ENCODE data around the gene TMPRSS7.

The TMPRSS7 gene, protein sequence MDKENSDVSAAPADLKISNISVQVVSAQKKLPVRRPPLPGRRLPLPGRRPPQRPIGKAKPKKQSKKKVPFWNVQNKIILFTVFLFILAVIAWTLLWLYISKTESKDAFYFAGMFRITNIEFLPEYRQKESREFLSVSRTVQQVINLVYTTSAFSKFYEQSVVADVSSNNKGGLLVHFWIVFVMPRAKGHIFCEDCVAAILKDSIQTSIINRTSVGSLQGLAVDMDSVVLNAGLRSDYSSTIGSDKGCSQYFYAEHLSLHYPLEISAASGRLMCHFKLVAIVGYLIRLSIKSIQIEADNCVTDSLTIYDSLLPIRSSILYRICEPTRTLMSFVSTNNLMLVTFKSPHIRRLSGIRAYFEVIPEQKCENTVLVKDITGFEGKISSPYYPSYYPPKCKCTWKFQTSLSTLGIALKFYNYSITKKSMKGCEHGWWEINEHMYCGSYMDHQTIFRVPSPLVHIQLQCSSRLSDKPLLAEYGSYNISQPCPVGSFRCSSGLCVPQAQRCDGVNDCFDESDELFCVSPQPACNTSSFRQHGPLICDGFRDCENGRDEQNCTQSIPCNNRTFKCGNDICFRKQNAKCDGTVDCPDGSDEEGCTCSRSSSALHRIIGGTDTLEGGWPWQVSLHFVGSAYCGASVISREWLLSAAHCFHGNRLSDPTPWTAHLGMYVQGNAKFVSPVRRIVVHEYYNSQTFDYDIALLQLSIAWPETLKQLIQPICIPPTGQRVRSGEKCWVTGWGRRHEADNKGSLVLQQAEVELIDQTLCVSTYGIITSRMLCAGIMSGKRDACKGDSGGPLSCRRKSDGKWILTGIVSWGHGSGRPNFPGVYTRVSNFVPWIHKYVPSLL

DNA sequence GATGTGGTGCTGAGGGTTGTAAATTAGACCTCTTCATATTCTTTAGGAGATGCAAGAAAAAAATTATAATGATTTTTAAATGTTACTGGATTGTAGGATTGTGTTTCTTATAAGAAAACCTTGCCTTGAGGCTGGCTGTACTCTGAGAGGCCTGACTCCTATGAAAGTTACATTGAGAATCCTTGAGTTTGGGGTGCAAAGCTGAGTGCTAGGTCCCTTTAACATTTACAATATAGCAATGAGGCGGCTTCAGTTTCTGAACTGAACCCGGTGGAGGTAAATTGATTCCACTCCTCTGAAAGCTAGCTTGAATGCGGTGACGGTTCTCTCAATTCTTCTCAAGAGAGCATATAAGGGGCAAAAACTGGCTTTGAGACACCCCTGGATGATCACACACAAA lies at the start of gene TMPRSS7:
TMPRSS7 (plus strand) TSS at position 301 of the 400 bp plus-strand sequence. CDS start 110 bp downstream, outside the sequence.
- H3K27ac ChIP-seq: no peak within 1 kb of the TSS
- H3K4me3 ChIP-seq: no peak within 1 kb of the TSS

DNA sequence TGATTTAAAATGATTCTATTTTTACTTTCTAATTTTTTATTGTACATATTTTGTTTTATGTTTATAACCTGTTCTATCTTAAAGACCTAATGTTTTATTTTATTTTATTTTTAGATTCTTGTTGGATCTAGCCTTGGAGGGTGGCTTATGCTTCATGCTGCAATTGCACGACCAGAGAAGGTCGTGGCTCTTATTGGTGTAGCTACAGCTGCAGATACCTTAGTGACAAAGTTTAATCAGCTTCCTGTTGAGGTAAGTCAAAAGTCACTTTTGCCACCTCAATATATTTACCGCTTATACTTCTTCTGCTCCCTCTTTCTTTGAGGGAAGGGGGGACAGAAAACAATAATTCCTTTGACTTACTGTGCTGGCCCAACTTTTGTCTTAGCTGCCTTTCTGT lies 47.7 kb upstream of the TMPRSS7 start:
- no peak overlapping the region for H3K4me3 ChIP-seq
- no peak overlapping the region for H3K27ac ChIP-seq

DNA sequence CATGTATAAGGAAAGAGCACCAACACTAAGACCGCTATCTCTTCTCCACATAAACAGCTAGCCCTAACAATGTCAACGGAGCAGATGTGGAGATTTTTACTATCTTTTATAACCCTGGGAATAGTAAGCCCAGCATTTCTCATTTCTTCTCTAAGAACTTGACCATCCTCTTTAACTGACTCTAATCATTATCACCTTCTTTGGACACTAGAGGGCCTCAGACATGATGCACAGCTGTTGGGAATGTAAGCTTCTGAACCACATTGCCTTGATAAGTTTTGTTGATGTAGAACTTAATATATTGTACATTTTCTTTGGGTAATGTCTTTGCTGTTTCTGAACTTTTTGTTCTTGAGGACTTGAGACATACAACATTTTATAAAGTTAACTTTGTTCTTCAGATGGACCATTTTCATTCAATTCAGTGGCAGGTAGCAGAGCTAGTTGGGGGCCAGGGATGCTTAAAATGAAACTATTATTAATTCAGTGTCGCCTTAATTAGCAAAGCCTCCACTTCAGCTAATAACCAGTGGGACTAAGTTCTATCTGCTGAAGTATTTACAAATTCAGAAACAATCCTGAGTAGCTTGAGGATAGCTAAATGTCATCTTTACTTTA lies 45.4 kb upstream of the TMPRSS7 start:
- Histone ChIP-seq H3K4me3 (no peak overlapping the region), H3K27ac (no peak overlapping the region)

DNA sequence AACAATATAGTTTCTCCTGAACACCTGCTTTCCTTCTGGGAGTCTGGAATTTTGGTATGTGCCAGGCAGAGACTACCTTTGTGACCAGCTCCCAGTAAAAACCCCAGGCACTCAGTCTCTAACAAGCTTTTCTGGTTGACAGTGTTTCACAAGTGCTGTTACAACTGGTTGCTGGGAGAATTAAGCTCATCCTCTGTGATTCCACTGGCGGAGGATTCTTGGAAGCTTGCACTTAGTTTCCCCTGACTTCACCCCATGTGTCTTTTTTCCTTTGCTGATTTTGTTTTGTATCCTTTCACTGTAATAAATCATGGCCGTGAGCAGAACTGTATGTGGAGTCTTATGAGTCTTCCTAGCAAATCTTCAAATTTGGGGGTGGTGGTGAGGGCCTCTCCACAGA lies 41.5 kb upstream of the TMPRSS7 start:
- Histone ChIP-seq H3K4me3 (no peak overlapping the region), H3K27ac (no peak overlapping the region)

DNA sequence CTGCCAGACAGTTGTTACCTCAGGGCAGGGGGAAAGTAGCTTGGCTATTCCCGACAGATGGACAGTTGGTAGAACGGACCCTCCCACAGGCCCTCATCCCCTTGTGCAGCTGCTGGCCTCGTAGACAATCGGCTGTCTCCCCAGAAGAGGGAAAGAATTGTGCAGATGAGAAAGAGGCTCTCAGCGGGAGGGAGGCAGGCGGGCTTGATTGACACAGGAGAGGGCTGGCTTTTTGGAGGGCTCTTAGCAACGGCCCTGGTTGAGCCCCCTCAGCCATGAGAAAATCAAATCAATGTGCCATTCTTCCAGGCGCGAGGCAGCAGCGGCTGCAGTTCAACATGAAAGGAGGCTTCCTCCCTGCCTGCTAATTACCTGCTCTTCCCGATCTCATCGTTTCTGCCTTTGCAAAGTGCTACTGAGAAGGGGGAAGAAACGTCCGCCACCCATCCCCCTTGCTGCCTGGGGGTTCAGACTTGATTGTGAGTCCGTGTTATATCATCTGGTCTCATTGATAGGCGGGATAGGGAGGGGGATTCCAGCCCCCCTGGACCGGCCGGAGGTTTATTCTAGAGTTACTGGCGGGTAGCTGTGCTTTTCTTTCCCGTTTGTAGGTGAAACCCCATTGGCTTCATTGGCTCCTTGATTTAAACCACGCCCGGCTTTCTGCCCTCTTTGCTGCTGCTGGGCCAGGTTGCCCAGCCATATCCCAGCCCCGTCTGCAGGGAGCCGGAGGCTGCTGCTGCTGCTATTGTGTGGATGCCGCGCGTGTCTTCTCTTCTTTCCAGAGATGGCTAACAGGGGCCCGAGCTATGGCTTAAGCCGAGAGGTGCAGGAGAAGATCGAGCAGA lies 35.7 kb upstream of the TMPRSS7 start, which contains the start of gene TAGLN3:
TAGLN3 (plus strand) TSS at position 287 of the 848 bp plus-strand sequence; CDS start at position 788, 501 bp downstream.
- Histone ChIP-seq H3K27ac (no peak within 1 kb of the TSS), H3K4me3 (peak within 1 kb of the TSS; percentile 15 to 34 (median 21))

DNA sequence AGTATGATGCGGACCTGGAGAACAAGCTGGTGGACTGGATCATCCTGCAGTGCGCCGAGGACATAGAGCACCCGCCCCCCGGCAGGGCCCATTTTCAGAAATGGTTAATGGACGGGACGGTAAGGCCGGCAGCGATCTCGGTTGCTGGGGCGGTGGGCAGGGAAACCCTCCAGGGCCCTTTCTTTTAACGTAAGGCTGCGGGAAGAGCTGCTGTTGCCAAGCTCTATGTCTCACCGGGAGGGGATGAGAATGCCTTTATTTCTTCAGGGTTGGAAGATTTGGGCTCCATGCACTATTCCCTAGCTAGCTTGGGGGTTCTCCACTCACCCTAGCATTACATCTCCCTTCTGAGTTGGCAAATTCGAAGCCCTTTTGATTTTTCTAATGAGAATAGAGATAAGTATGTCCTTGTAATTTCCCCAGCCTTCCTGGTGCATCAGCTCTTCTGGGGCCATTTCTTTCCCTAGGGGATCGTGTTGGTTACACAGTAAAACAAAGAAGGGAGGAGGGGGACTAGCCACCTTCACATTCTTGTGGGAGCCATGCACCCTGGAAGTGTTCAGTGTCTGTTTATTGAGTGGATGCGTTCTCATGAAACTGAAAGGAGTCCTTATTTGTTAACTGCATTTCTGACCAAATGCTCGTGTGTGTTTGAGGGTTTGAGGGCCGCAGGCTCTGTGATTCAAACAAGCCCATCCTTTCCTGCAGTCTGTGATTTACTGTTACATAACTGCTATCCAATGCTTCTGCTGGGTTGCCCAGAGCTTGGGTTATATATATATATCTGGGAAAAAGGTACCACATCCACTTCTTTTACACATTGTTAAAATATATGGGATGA lies 34.8 kb upstream of the TMPRSS7 start:
- H3K27ac ChIP-seq: no peak overlapping the region
- H3K4me3 ChIP-seq: peak overlapping the region; percentile 15 to 34 (median 21)

DNA sequence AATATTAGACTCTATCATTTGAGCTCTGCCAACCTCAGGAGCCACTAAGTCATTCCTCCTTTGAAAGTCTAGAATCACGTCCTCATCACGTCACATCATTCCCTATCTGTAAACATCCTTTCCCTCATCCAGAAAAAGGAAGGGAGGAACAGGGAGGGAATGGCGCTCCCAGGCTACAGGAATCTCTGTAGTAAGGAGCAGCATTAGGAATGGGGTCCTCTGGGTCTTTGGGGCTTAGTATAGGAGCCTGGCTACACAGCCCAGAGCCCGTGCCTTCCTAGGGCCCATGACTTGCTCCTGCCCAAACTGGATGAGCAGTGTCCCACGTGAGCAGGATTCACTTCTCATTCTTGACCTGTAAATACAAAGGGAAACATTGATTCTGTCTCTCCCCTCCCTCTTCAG lies 34.2 kb upstream of the TMPRSS7 start:
- H3K27ac ChIP-seq: no peak overlapping the region
- H3K4me3 ChIP-seq: no peak overlapping the region

DNA sequence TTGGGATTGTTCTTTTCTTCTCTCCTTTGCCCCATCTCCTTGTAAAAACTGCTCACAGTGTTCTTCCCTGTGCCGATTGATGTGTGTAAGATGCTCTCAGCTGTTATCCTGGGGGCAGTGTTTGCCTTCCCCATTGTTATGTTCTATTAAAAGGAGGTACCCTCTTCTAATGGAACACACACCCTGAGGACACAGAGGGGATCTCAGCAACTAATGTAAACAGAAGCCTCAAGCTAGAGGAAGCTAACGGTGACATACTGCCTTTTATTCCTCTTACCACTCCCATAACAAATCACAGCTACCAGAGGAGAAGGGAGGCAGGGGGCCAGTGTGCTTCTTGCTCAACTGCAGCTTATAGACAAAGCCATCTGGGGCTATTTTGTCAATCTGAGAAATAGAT lies 33.6 kb upstream of the TMPRSS7 start:
- H3K27ac ChIP-seq: no peak overlapping the region
- H3K4me3 ChIP-seq: no peak overlapping the region

DNA sequence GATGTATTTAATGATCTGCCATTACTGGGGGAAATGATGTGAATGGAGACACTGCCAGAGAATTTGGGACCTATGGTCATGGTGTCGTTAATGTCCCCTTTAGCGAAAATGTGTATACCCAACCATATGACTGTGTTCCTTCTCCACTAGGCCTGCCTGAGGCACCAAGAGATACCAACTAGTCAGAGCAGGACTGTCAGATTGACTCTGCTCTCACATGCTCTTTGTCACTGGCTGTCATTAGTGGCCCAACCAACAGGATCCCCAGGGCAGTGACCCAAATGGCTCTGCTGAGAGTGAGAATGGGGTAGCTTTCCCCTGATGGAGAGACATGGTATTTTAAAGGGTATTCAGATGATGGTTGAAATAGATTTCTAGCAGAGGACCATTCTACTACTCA lies 33.0 kb upstream of the TMPRSS7 start:
- H3K4me3 ChIP-seq: no peak overlapping the region
- H3K27ac ChIP-seq: no peak overlapping the region

DNA sequence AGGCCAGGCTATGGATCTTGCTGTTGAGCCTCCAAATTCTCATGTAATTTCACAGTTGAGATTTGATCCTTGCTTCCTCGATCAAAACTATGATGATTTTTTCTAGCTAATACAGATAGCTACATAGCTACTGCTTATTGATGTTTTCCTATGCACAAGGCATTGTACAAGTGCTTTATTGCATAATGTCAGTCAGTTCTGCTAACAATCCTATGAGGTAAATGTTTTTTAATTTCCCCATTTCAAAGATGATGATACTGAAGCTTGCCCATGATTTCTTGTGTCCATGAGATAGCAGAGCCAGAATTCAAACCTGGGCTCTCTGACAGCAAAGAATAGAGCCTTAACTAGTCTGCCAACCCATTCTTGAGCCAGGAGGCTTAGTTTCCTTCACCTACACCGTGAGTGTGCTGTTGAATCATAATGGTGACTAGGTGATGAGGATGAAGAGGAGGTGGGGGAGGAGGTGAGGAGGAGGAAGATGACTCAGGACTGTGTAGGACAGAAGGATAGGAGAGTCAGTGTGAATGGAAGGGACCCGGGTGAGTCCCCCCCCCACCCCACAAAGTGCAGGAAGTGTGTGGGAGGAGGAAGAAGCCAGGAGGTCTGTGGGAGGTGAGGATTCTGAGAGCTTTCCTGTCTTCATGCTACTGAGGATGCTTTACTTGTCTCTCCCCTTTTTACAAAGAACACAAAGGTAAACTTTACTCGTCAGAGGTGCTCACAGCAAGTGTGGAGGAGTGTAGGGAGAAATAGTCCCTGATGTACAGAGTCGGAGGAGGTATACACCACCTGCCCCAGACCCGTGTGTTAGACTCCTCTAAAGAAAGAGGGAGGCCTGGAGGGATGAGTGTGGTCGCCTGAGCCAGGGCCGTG lies 32.2 kb upstream of the TMPRSS7 start:
- Histone ChIP-seq H3K4me3 (no peak overlapping the region), H3K27ac (no peak overlapping the region)

DNA sequence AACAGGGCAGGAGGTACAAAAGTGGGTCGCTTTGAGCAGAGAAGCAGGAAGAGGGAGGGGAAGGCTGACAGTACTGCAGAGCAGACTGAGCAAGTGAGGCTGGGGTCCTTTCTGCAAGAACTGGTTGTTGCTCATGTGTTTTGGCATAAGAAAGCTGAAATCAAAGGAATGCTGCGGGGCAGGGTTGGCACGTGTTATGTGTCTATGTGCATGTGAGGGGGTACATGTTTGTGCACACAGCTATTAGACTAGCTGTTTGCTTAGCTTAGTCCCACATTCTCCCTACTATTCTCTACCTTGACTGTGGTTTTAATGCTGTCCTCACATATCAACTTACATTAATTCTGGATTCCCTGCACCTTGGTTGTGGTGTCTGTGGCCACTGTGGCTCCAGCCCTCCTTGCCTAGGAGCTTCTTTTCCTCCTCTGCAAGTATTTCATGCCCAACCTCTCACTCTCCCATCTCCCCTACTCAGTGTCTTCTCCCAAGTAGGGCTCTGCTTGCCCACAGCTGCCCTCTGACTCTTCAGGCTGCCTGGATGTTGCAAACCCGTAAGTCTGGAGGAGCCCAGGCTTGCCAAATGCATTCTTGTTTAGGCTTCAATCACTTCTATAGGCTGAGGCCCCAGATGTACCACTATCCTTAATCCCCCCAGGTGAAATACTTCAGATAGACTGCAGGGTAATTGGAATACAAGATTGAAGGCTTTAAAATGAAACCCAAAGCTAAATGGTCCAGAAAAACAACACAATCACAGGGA lies 31.0 kb upstream of the TMPRSS7 start:
- Histone ChIP-seq H3K27ac (peak overlapping the region in 1 of 21 experiments; percentile 26), H3K4me3 (no peak overlapping the region)

DNA sequence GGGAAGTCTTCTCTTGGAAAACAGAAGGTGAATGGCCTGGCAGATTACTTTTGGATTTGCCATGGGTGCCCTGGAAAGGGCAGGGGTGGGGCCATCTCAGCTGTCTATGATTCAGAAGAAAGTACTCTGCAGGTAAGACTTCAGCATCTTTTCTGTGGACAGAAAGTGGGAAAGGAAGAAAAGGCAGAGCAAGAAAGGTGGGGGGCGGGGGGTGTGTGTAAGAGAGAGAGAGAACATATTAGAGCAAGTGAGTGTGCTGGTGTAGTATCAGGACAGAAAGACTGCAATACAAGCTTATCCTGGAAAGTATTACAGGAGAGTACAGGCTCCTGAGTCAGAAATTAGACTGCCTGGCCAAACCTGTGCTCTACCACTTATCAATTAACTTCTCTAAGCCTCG lies 30.3 kb upstream of the TMPRSS7 start:
- peak overlapping the region in 1 of 21 experiments; percentile 26 for H3K27ac ChIP-seq
- no peak overlapping the region for H3K4me3 ChIP-seq

DNA sequence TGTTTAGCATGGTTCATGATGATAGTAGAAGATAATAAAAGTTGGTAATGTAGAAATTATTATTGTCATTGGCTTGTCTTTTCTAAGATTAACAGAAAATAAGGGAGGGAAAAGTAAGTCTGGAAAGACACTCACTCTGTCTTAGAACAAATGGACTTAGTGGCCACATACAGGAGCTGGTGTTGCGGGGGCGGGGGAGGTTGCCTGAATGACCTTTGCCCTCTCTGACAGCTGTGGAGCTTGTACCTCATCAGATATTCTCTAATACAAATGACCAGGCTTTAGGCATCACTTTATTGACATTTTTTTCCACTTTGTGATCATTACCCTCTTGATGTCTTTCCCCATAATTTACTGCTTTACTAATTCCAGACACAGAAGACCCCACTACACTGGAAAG lies 29.9 kb upstream of the TMPRSS7 start:
- Histone ChIP-seq H3K27ac (no peak overlapping the region), H3K4me3 (no peak overlapping the region)

DNA sequence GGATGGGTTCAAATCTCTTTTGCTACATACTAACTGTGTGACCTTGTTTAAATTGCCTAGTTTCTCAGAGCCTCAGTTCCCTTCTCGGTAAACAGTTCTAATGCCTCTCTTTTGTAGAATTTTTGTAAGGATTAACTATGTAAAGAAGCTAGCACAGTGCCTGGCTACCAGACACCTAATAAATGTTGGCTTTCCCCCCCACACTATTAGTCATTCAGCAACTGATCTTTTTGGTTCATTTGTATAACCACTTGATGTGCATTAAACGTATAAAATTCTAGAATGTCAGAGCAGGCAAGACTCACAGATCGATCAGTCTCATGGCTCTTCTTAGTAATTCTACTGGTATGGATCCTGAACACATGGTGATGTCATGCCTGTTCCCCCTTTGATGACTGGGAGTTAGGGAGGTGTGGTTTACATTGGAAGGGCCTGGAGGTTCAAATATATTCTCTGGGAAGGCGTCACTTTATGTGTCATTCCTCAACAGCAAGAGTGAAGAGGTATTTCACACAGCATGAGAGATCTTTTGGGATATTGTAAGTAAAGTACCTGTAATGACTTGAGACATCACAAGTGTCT lies 29.4 kb upstream of the TMPRSS7 start:
- no peak overlapping the region for H3K27ac ChIP-seq

DNA sequence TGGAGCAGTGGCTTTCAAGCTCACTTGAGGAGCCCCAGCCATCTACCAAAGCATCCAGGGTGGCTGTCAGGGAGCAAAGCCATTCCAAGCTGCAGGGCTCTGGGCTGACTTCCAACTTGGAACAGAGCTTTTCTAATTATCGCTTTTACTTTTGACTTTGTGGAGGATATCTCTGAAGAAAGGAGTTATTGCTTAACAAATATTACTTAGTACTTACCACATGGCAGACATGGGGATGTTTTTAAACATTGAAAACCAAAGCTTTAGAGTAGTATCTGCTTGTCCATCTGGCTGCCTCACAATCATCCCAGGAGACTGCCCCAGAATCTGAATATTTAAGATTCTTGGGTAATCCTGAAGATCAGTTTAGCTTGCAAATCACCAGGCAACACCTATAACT lies 26.9 kb upstream of the TMPRSS7 start:
- Histone ChIP-seq H3K4me3 (no peak overlapping the region), H3K27ac (no peak overlapping the region)

More for the DNA sequence above, 29.4 kb upstream of the TMPRSS7 start:
- no peak overlapping the region for H3K4me3 ChIP-seq

DNA sequence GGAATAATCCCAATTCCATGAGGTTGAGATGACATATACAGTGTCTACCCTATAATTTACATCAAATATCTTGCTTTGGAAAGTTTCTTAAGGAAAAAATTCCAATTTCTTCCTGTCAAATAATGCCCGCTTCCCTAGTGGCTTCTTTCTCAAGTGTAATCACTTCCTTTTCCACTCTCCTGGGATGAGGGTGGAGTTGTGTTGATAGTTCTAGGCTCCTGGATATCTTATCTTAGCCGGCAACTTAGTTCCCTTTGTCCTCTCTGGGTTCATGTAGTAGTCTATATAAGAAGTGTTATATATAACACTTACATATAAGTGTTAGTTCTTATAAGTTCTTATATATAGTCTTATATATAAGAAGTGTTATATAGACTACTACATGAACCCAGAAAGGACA lies 24.9 kb upstream of the TMPRSS7 start:
- Histone ChIP-seq H3K27ac (no peak overlapping the region), H3K4me3 (no peak overlapping the region)

DNA sequence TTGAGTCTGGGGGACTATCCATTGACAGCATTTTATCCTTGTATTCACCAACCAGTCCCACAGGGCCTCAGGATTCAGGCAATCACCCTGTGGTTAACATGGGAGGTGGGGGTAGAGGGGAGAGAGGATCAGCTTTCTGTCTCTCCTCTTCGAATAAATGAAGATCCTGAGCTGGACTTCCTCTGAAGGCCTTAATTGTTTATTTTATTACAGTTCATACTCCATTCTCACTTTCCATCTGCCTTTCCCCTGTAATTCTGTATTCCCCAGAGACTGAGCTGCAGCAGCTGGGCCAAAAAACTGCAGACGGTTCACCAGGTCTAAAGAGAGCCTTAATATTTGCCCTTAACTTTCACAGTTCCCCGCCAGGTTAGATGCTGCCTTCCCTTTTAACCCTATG lies 23.9 kb upstream of the TMPRSS7 start:
- Histone ChIP-seq H3K4me3 (no peak overlapping the region), H3K27ac (no peak overlapping the region)

Data from skin epidermis (tissue), 12 donors.